ENCODE data around the gene TMEM273.

TMEM273 gene

GRCh38 chr10:49162761-49163310 lies 25.4 kb downstream of the TMEM273 start:
- DNase-seq (ENCODE audit: low read depth), result no peak

GRCh38 chr10:49162063-49162462 lies 26.1 kb downstream of the TMEM273 start:
- no peak for DNase-seq (ENCODE audit: low read depth)

GRCh38 chr10:49161411-49161997 lies 26.7 kb downstream of the TMEM273 start:
- DNase-seq (ENCODE audit: low read depth), result no peak

DNA sequence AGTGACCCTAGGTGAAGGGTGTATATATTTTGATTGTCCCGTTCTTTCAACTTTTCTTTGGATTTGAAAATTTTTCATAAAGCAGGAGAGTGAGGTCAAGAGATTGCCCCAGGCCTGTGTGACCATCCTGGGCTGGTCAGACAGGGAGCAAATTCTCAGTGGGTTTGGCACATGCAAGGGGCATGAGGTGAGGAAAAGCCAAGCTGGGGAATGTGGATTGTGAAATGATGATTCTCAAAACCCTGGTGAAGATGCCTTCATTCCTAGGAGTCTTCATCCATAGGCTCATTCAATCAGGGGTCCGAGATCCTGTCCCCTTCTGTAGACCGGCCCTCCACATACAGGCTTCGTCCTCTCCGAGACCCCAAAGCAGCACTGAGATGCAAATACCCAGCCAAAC lies 27.4 kb downstream of the TMEM273 start:
- no peak for DNase-seq (ENCODE audit: low read depth)

- DNase-seq (ENCODE audit: low read depth), result no peak
Measured at GRCh38 chr10:49160110-49160509, 28.1 kb downstream of the TMEM273 start.

GRCh38 chr10:49158915-49159314 lies 29.3 kb downstream of the TMEM273 start:
- DNase-seq (ENCODE audit: low read depth), result no peak

GRCh38 chr10:49158404-49158803 lies 29.8 kb downstream of the TMEM273 start:
- no peak for DNase-seq (ENCODE audit: low read depth)

DNA sequence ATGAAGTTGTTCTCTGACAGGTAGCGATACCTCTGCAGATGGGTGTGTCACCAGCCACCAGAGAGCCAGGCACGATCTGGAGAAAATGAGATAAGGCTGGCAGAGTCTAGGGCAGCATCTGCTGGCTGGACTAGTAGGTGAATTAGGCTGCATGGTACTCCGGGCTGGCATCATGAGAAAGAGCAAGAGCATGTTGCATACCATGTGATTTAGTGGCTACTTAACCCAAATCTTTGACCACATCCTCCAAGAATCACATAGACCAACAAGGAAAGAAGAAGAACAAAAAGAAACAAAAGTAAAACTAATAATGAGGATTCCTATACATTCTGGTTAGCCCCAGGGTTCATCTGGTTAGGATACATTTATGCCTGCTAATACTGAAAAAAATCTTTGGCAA lies 31.0 kb downstream of the TMEM273 start:
- DNase-seq (ENCODE audit: low read depth), result no peak

DNA sequence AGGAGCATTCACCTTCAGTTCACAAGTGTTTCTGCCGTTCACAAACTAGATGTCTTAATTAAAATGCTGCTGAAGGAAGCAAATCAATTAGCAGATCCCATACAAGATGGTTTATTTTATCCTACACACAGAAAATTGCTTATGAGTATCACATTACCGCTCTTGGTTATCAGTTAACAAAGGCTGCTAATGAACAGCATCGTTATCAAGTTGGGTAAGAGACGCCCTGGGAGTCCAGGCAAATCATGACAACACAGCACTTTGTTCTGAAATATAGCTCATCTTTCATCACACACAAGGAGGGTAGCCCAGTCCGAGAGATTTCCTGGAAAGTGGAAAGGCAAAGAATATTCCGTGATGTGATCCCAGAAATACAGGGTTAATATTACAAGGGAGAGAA lies 33.5 kb downstream of the TMEM273 start:
- no peak for DNase-seq (ENCODE audit: low read depth)

DNA sequence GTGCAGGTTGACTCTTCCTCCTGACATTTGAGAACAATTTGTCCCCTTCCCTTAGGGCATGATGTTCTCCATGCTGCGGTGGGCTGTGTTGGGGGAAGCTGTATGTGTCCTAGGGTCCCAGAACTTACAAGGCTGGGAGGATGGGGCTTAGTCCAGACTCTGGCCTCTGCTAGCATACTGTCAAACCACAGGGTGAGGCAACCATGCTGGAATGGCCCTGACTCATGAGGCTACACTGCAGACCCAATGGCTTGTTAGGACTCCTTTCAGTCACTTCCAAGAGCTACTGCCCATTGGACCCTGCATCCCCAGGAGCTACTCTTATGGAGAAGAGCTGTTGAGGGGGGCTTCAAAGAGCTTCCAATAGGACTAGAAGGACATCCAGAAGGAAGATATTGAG lies 34.2 kb downstream of the TMEM273 start:
- DNase-seq (ENCODE audit: low read depth), result no peak

- no peak for DNase-seq (ENCODE audit: low read depth)
Measured at GRCh38 chr10:49153115-49153514, 35.1 kb downstream of the TMEM273 start.

GRCh38 chr10:49152663-49153062 lies 35.5 kb downstream of the TMEM273 start:
- no peak for DNase-seq (ENCODE audit: low read depth)

DNA sequence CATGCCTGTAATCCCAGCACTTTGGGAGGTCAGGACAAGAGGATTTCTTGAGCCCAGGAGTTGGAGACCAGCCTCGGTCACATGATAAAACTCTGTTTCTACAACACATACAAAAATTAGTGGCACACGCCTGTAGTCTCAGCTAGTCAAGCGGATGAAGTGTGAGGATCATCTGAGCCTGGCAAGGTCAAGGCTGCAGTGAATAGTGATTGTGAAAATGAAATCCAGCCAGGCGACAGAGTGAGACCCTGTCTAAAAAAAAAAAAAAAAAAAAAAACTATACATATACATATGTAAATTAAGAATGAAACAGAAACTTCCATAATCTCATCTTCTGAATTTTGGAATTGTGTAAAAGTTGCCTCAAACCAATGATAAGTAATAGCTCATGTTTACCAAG lies 36.2 kb downstream of the TMEM273 start:
- no peak for DNase-seq (ENCODE audit: low read depth)

DNA sequence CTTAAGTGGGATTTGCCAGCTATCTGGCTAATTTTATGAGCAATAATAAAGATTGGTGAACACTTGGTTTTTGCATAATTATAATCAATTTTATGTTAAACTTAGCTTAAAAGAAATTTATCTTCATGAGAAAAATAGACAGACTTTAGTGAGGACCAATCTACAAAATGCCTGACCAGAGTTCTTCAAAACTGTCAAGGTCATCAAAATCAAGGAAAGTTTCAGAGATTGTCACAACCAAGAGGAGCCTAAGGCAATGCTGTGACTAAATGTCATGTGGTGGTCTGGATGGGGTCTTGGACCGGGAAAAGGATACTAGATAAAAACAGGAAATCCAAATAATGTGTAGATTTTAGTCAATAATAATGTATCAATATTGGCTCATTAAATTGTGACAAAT lies 36.7 kb downstream of the TMEM273 start:
- DNase-seq (ENCODE audit: low read depth), result no peak

DNA sequence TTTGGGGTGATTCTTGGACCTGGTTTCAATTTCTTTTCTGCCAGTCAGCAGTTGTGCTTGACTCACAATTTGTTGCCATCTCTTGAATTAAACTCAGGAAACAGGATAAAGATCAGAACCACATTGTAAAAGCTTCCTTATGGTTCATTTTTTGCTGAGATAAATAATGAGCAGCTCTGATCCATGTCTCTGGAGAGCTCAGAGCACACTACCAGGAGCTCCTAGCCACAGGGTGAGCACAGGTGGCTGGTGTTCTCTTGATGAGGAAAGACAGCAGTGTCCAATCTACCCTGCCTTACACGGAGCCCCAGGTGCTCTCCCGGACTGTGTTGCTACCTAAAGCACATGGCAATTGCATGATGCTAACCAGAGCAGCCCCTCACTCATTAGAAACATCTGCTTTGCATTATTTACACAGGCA lies 37.2 kb downstream of the TMEM273 start:
- DNase-seq (ENCODE audit: low read depth), result no peak

DNA sequence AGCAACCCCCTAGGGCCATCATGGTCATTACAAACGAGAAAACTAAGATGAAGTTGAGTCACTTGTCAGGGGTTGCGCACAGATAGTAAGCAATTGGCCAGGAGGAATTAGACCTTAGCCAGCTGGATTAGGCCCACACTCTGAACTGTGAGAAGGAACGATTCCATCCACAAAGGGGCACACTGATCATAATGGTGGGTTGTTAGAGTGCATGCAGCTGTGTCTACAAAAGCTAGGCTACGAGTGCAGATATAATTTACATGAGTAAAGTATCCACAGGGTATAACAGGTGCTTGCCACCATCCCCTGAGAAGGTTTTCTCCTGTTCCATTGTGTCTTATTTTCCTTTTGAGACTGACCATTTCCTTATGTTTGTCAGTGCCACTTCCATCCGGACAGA lies 37.8 kb downstream of the TMEM273 start:
- DNase-seq (ENCODE audit: low read depth), result no peak

- no peak for DNase-seq (ENCODE audit: low read depth)
Measured at GRCh38 chr10:49149881-49150280, 38.3 kb downstream of the TMEM273 start.

DNA sequence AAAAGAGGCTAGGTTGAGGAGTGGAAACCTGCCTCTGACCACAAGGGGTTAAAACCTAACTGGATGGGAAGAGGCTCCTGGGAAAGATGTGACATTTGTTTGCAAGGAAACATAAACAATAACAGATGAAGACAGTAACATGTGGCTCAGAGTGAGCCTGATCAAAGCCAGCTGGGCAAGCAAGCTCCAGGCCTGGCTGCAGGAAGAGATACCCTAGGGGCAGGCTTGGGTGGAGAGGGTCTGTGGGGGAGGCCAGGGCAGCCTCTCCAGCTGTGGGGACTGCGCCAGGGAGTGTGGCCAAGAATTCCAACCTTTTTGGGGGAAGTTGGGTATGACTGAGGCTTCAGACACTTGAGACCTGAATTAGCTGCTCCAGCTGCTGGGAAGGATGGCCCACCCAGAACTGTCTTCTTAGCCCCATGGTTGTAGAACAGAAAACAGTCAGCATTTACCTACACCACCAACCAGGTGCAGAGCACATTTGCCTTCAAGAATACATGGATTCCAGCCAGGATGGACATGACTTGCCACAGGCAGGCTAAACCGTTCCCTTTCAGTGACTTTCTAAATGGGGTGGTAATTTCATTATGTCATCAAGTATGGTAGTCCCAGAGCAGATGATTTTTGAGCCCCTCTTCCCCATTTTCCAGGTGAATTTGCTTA lies 44.0 kb downstream of the TMEM273 start:
- no peak for DNase-seq (ENCODE audit: low read depth)

GRCh38 chr10:49143249-49143648 lies 44.9 kb downstream of the TMEM273 start:
- DNase-seq (ENCODE audit: low read depth), result no peak

GRCh38 chr10:49141541-49142332 lies 46.5 kb downstream of the TMEM273 start:
- DNase-seq (ENCODE audit: low read depth), result no peak

DNA sequence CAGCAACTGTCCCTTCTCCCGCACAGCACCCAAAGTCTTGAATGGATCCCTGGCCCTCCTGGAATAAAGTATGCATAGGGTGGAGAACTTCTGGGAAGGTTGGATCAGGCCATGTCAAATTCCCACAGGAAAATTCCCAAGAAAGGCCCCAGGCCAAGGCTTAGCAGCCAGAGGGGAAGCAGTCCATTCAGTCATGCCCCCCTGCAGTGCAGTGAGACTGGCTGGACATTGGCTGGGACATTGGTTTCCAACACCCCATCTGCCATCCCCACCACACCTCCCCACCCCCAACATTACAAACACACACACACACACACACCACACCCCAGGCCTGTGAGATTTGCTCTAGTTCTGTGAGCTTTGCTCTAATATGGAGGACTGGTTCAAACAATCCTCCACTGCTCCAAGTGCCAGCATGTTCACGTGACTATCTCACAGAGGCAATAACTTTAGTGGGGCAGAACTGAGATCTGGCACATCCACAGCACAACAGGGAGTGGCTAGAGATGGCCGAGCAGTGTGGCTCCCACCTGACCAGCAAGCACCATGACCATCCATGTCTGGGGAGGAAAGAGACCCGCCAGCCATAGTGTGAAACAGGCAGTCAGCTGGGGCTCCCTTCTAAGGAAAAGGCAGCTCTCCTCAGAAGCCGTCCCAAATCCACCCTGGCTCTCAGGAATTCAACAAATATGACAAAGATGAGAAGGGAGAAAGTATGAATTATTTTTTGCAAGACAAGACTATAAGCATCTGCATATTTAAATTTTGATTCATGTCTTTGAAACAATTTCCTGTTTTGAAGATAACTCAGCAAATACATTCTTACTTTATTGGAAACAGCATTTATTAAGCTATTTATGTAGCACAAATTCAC lies 47.6 kb downstream of the TMEM273 start:
- DNase-seq (ENCODE audit: low read depth), result no peak

- no peak for DNase-seq (ENCODE audit: low read depth)
Measured at GRCh38 chr10:49139846-49140195, 48.4 kb downstream of the TMEM273 start.
